NCI-H1105 treated with DMSO at 0.1 percent for 48 hours (cell line): ENCODE measurements around the gene TMEM184B.

ENCODE experiments used
- DNase-seq: peaks from one replicate; lab custom pipeline; 2025; lab: John Stamatoyannopoulos, UW

Gene TMEM184B

DNA sequence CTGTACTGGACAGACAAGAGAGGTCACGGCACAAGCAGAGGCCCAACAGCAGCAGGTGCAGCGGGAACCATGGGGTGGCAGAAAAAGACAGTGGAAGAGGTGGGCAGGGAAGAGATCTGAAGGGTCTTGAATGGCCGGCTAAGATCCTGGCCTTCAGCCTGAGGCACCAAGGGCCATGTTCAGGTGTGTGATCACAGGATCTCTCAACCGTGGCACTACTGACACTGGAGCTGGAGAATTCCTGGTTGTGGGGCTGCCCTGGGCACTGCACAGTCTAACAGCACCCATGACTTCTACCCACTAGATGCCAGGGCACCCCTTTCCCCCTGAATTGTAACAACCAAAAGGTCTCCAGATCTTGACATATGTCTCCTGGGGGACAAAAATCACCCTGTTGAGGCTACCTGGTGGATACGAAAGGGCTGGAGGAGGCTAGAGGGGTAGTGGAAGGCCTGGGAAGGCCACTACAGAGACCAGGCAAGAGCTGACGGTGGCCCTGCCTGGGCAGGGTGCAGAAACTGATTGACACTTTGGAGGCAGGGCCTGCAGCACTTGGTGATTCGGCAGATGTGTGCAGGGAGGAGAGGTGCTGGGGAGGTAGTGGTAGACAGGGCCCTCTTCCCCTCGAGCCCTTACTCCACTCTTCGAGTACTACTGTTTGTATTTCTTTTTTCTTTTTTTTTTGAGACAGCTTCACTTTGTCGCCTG is 36.1 kb upstream of the TMEM184B start:
- no peak for DNase-seq

GRCh38 chr22:38305471-38306448 is 33.0 kb upstream of the TMEM184B start:
- peak; percentile 61 for DNase-seq

DNA sequence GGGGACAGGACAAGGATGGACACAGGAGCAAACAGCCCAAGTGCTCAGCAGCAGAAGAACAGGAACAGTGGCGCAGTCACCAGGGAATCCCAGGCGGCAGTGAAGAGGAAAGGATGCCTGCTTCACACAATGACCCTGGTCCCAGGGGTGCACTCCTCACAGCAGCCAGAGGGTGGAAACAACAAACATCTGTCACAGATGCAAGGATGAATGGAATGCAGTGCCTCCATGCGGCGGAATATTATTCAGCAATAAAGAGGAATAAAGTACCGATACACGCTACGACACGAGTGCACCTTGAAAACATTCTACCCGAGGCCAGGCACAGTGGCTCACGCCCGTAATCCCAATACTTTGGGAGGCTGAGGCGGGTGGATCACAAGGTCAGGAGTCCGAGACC is 31.7 kb upstream of the TMEM184B start:
- DNase-seq, result no peak

DNA sequence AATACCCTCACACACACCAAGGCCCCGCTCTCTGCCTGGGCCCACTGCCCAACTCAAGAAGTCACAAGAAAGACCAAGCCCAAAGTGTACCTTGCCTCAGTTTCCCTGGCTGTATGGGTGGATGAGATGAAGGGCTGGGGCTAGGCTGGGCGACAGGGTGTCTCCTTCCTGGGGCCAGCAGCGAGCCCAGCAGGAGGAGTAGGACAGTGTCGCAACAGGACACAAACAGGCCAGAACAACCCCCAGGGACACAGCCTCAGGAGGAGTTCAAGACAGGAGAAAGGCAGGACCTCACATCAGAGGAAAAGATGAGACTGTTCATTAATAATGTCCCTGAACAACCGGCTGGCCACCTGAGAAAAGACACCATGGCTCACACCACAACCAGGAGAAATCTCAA is 31.2 kb upstream of the TMEM184B start:
- no peak for DNase-seq

DNA sequence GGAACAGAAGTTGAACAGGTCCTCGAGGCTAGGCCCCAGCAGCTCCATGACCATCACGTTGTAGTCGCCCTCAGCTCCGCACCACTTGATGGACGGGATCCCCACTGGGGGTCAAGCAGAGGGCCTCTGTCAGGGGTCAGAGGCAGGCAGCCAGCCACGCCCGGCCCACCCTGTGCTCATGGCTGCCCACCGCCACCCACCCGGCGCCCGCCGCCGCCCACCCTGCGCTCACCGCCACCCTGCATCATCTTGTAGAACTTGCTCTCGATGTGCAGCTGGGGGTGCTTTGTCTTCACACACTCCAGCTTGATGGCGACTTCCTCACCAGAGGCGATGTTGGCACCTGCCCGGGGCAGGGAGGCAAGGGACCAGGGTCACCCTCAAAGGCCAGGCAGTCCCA is 30.1 kb upstream of the TMEM184B start:
- no peak for DNase-seq

- no peak for DNase-seq
Measured at GRCh38 chr22:38300946-38301345, 28.1 kb upstream of the TMEM184B start.

DNA sequence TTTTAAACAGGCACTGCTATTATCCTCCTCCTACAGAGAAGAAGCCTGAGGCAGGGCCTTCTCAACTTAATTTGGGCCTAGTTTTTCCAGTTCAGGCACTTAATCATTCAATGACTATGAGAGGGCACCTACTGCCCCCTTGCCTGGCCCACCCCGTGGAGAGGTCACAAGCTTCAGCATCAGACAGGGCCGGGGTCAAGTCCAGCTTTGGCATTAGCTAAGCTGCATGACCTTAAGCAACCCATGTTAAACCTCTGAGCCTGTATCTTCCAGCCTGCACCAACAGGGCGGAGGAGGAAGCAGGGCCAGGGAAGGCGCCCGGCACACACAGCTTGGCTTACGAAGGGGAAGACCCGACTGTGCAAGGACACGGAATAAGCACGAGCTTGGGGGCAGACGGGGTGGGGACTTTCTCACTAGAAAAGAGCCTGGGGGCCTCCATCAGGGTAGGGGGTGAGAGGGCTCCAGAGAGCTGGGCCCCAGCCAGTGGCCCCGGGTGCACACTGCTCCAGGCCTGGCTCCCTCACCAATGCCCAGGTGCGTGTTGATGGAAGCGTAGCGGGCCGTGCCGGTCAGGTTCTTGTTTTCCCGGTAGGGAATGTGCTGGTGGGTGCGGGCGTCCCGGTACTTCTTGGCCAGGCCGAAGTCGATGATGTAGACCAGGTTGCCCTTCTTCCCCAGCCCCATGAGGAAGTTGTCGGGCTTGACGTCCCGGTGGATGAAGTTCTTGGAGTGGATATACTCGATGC is 27.6 kb upstream of the TMEM184B start:
- no peak for DNase-seq

DNA sequence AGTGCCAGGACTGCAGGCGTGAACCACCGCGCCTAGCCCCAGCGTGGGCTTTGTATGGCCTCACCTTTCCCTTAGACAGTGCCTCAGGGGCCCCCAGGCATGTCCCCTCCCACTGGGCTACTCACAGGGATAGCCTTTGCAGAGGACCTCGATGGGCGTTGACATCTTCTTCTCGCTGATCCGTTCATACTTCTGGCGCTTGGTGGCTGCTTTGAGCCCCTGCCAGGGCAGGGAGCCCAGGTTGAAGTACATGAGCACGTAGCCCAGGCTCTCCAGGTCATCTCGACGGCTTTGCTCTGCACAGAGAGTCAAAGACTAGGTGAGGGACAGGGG is 26.9 kb upstream of the TMEM184B start:
- no peak for DNase-seq

GRCh38 chr22:38298312-38299005 is 25.6 kb upstream of the TMEM184B start:
- DNase-seq, result no peak

DNA sequence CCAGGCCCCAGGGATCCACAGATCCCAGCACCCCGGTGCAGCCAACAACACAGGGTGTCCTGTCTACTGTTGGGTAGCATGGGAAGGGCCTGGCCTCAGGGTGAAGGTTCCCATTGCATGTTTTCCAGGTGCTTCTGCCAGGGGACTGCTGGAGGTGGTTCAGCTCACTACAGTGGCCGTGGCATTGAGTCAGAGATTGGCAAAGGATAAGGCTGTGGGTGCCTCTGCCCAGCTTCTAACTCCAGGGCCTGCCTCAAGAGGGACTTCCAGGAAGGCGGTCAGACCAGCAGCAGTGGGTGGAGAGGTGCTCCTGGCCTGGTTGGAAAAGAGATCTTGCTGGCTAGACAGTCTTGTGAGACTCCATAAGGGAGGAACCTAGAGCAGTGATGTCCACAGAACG is 23.6 kb upstream of the TMEM184B start:
- no peak for DNase-seq

DNA sequence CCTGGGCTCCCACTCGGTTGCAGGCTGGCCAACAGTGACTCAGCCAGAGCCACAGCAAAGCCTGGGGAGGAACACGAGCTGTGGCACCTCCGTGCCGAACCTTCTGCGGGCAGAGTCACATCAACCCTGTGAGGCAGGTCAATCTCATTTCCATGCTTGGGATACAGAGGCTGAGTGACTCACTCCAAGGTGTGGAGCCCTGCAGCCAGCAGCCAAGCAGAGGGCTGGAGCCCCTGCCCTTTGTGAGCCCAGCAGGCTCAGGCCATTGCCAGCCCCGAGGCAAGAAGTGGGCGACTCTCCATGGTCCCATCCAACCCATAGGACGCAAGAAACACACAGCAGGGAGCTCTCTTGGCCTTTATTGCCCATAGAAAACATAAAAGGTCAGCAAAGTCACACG is 23.1 kb upstream of the TMEM184B start:
- DNase-seq, result no peak

- DNase-seq, result no peak
Measured at GRCh38 chr22:38295339-38295738, 22.5 kb upstream of the TMEM184B start.

- no peak for DNase-seq
Measured at GRCh38 chr22:38294193-38294592, 21.4 kb upstream of the TMEM184B start.

- no peak for DNase-seq
Measured at GRCh38 chr22:38292694-38293093, 19.9 kb upstream of the TMEM184B start.

- DNase-seq, result no peak
Measured at GRCh38 chr22:38291201-38291777, 18.5 kb upstream of the TMEM184B start.

DNA sequence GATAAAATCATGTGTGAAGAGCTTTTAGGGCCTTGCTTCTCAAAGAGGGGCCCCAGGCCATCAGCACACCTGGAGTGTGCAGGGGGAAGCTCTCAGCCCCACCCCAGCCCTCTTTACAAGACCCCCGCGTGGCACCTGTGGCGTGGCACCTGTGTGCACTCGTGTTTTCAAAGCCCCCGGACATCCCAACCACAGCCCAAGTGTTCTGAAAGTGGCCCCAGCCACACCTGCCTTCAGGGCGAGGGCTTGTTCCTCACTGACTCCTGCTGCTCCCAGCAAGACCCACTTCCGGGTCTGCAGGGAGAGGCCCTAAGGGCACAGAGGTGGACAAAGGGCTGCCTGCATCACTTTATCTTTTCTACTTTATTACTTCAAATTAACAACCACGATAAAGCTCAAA is 17.5 kb upstream of the TMEM184B start:
- no peak for DNase-seq

GRCh38 chr22:38289583-38290082 is 16.8 kb upstream of the TMEM184B start:
- DNase-seq, result no peak

GRCh38 chr22:38286915-38287669 is 14.3 kb upstream of the TMEM184B start:
- no peak for DNase-seq

GRCh38 chr22:38285018-38285417 is 12.2 kb upstream of the TMEM184B start:
- no peak for DNase-seq

- DNase-seq, result no peak
Measured at GRCh38 chr22:38284042-38284402, 11.2 kb upstream of the TMEM184B start.

DNA sequence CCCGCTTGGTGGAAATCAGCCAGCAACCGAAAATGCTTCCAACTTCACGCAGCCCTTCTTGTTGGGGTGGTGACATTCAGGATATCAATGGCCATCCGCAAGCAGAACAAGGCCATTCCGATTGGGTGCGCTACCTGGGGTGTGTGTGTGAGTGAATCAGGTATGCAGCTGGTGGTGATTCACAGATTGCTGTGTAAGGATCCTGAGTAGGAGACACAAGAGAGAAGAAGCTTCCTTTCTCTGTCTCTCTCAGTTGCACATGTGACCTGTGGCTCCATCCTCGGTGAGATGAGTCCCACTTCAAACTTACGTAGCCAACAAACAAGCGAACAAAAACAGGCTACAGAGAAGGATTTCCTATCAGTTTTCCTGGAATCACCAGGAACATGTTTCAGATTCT is 9.6 kb upstream of the TMEM184B start:
- DNase-seq, result no peak
